HG02870 (cell line): ENCODE measurements around the gene SLC15A4.
"Not testable (repeated sequence)": the region's sequence is repeated elsewhere in the genome, so short reads cannot be mapped to it uniquely, and the experiment has no call there.

Experiments
- ATAC-seq: cut with Tn5 transposase; IDR thresholded peaks from one replicate; pipeline ENCODE4 v1.9.1; 2021; ENCODE audit warnings: mild to moderate bottlenecking, moderate library complexity; ENCODE audit not compliant: unreplicated experiment

SLC15A4 gene

GRCh38 chr12:128815779-128816642, 7.7 kb downstream of the SLC15A4 start:
- ATAC-seq, result no peak

GRCh38 chr12:128814411-128815261, 9.1 kb downstream of the SLC15A4 start:
- ATAC-seq, result no peak

GRCh38 chr12:128813883-128814282, 9.9 kb downstream of the SLC15A4 start:
- ATAC-seq, result peak; percentile 14

- ATAC-seq, result no peak
Measured at GRCh38 chr12:128813392-128813791, 10.4 kb downstream of the SLC15A4 start.

GRCh38 chr12:128811806-128812205, 12.0 kb downstream of the SLC15A4 start:
- no peak for ATAC-seq

- peak; percentile 88 for ATAC-seq
Measured at GRCh38 chr12:128810182-128811127, 13.3 kb downstream of the SLC15A4 start.

- ATAC-seq, result no peak
Measured at GRCh38 chr12:128808651-128809050, 15.1 kb downstream of the SLC15A4 start.

GRCh38 chr12:128807161-128807724, 16.5 kb downstream of the SLC15A4 start:
- ATAC-seq, result no peak

- no peak for ATAC-seq
Measured at GRCh38 chr12:128806573-128806972, 17.2 kb downstream of the SLC15A4 start.

GRCh38 chr12:128805406-128805805, 18.4 kb downstream of the SLC15A4 start:
- not testable (repeated sequence) for ATAC-seq

- no peak for ATAC-seq
Measured at GRCh38 chr12:128804762-128805161, 19.0 kb downstream of the SLC15A4 start.

- ATAC-seq, result no peak
Measured at GRCh38 chr12:128803788-128804187, 20.0 kb downstream of the SLC15A4 start.

GRCh38 chr12:128802756-128803155, 21.0 kb downstream of the SLC15A4 start:
- no peak for ATAC-seq

- ATAC-seq, result no peak
Measured at GRCh38 chr12:128801879-128802391, 21.8 kb downstream of the SLC15A4 start.

- no peak for ATAC-seq
Measured at GRCh38 chr12:128800606-128801005, 23.2 kb downstream of the SLC15A4 start.

- no peak for ATAC-seq
Measured at GRCh38 chr12:128798571-128799341, 25.0 kb downstream of the SLC15A4 start.

GRCh38 chr12:128797119-128798118, 26.3 kb downstream of the SLC15A4 start:
- peak; percentile 60 for ATAC-seq

GRCh38 chr12:128796439-128797118, 27.2 kb downstream of the SLC15A4 start:
- no peak for ATAC-seq
